ENCODE results near the gene CYP4F12. TPM values are rescaled to one million over a fixed set of nuclear protein-coding genes. Genes with fewer than 3 reads are reported as not detected.

Gene CYP4F12
- total and polyA plus RNA-seq, 4 donors: 14.6 to 64.0 (median 25.0) TPM

- 83% methylated on average over 19 of the region's 19 CpGs for WGBS
- no peak for TF ChIP-seq NR2F2 (IDR thresholded peaks at IDR 0.05)
- no peak for TF ChIP-seq FOXA1 (IDR thresholded peaks at IDR 0.05)
- TF ChIP-seq TAF1 (conservative IDR thresholded peaks at IDR 0.05): no peak
- TF ChIP-seq EGR1 (IDR thresholded peaks at IDR 0.05; ENCODE audit: low read depth in 2 of 2): no peak
- TF ChIP-seq GABPA (IDR thresholded peaks at IDR 0.05 in 1 of 2, conservative IDR thresholded peaks at IDR 0.05 in 1 of 2): no peak
- TF ChIP-seq FOXA2 (IDR thresholded peaks at IDR 0.05): no peak
- Histone ChIP-seq H3K4me1 (ENCODE audit: control insufficient read depth in 4 of 4, insufficient read depth in 4 of 4, low read length in 3 of 4) (peaks cover 0 to 6% (median 2%) of the 10 kb centered on the region in 4 donors), H3K36me3 (ENCODE audit: control insufficient read depth in 4 of 4, insufficient read depth in 3 of 4, low read depth in 1 of 4, low read length in 3 of 4) (peaks cover 2 to 15% (median 11%) of the 10 kb centered on the region in 4 donors), H3K27me3 (ENCODE audit: control insufficient read depth in 4 of 4, insufficient read depth in 4 of 4, low read length in 3 of 4) (no peaks in the 10 kb centered on the region), H3K27ac (ENCODE audit: low read depth in 1 of 2, low read length in 2 of 2) (no peak overlapping the region), H3K9me3 (ENCODE audit: control insufficient read depth in 4 of 4, low read length in 3 of 4) (no peaks in the 10 kb centered on the region), H3K4me3 (ENCODE audit: low read depth in 1 of 3, low read length in 3 of 3) (no peak overlapping the region), H3K9ac (ENCODE audit: low read depth in 1 of 2, low read length in 2 of 2) (no peak overlapping the region)
- DNase-seq (ENCODE audit: low spot score): no peak
Observed at GRCh38 chr19:15696654-15697194, 23.8 kb downstream of the CYP4F12 start.

- peaks cover under 1 to 14% (median 7%) of the 10 kb centered on the region in 4 donors for H3K36me3 ChIP-seq (ENCODE audit: control insufficient read depth in 4 of 4, insufficient read depth in 3 of 4, low read depth in 1 of 4, low read length in 3 of 4)
- H3K27me3 ChIP-seq (ENCODE audit: control insufficient read depth in 4 of 4, insufficient read depth in 4 of 4, low read length in 3 of 4): no peaks in the 10 kb centered on the region
- no peak overlapping the region for H3K9ac ChIP-seq (ENCODE audit: low read depth in 1 of 2, low read length in 2 of 2)
- TF ChIP-seq HNF4A (conservative IDR thresholded peaks at IDR 0.05) (peak in 1 of 2 donors; percentile 91), FOXA2 (IDR thresholded peaks at IDR 0.05) (no peak), RXRA (IDR thresholded peaks at IDR 0.05) (peak in 1 of 2 donors; percentile 75), JUND (IDR thresholded peaks at IDR 0.05) (no peak), MAX (IDR thresholded peaks at IDR 0.05) (no peak), SP1 (IDR thresholded peaks at IDR 0.05) (peak; percentile 94), GABPA (IDR thresholded peaks at IDR 0.05 in 1 of 2, conservative IDR thresholded peaks at IDR 0.05 in 1 of 2) (no peak), HNF4G (IDR thresholded peaks at IDR 0.05) (peak; percentile 63), RAD21 (IDR thresholded peaks at IDR 0.05) (peak in 1 of 2 donors; percentile 60), EGR1 (IDR thresholded peaks at IDR 0.05; ENCODE audit: low read depth in 2 of 2) (no peak), NR2F2 (IDR thresholded peaks at IDR 0.05) (no peak), TAF1 (conservative IDR thresholded peaks at IDR 0.05) (peak; percentile 80)
- H3K9me3 ChIP-seq (ENCODE audit: control insufficient read depth in 4 of 4, low read length in 3 of 4): no peaks in the 10 kb centered on the region
- DNase-seq (ENCODE audit: low spot score): no peak
- H3K27ac ChIP-seq (ENCODE audit: low read depth in 1 of 2, low read length in 2 of 2): no peak overlapping the region
- 72% methylated on average over 4 of the region's 4 CpGs for WGBS
- no peak overlapping the region for H3K4me3 ChIP-seq (ENCODE audit: low read depth in 1 of 3, low read length in 3 of 3)
- H3K4me1 ChIP-seq (ENCODE audit: control insufficient read depth in 4 of 4, insufficient read depth in 4 of 4, low read length in 3 of 4): peaks cover 0 to 12% (median 11%) of the 10 kb centered on the region in 4 donors
Observed at GRCh38 chr19:15701757-15702533, 29.1 kb downstream of the CYP4F12 start.

GRCh38 chr19:15702534-15702930 lies 29.6 kb downstream of the CYP4F12 start:
- no peak overlapping the region for H3K9ac ChIP-seq (ENCODE audit: low read depth in 1 of 2, low read length in 2 of 2)
- DNase-seq (ENCODE audit: low spot score): peak; percentile 74
- TF ChIP-seq ZBTB33 (IDR thresholded peaks at IDR 0.05) (no peak), ATF3 (IDR thresholded peaks at IDR 0.05) (no peak), NR2F2 (IDR thresholded peaks at IDR 0.05) (peak; percentile 66), MAX (IDR thresholded peaks at IDR 0.05) (no peak), FOXA2 (IDR thresholded peaks at IDR 0.05) (no peak), CTCF (IDR thresholded peaks at IDR 0.05; ENCODE audit: low read depth, low read length, missing input control) (peak; percentile 19), JUND (IDR thresholded peaks at IDR 0.05) (no peak), SP1 (IDR thresholded peaks at IDR 0.05) (no peak), RXRA (IDR thresholded peaks at IDR 0.05) (no peak), RAD21 (IDR thresholded peaks at IDR 0.05) (peak in 1 of 2 donors; percentile 66), HNF4A (conservative IDR thresholded peaks at IDR 0.05) (no peak), EGR1 (IDR thresholded peaks at IDR 0.05; ENCODE audit: low read depth in 2 of 2) (no peak), FOXA1 (IDR thresholded peaks at IDR 0.05) (no peak), GABPA (IDR thresholded peaks at IDR 0.05 in 1 of 2, conservative IDR thresholded peaks at IDR 0.05 in 1 of 2) (no peak), TAF1 (conservative IDR thresholded peaks at IDR 0.05) (no peak)

More at GRCh38 chr19:15702534-15702930, 29.6 kb downstream of the CYP4F12 start:
- 18% methylated on average over 7 of the region's 7 CpGs for WGBS
- Histone ChIP-seq H3K36me3 (ENCODE audit: control insufficient read depth in 4 of 4, insufficient read depth in 3 of 4, low read depth in 1 of 4, low read length in 3 of 4) (peaks cover 0 to 10% (median 4%) of the 10 kb centered on the region in 4 donors), H3K27ac (ENCODE audit: low read depth in 1 of 2, low read length in 2 of 2) (no peak overlapping the region), H3K4me1 (ENCODE audit: control insufficient read depth in 4 of 4, insufficient read depth in 4 of 4, low read length in 3 of 4) (peaks cover 0 to 12% (median 11%) of the 10 kb centered on the region in 4 donors), H3K27me3 (ENCODE audit: control insufficient read depth in 4 of 4, insufficient read depth in 4 of 4, low read length in 3 of 4) (no peaks in the 10 kb centered on the region), H3K9me3 (ENCODE audit: control insufficient read depth in 4 of 4, low read length in 3 of 4) (no peaks in the 10 kb centered on the region), H3K4me3 (ENCODE audit: low read depth in 1 of 3, low read length in 3 of 3) (no peak overlapping the region)
